SU-DHL-6 (cell line): ENCODE data around the gene MORN5.

ENCODE experiments used
- CTCF ChIP-seq: fragments of 200-600 bp; sonication (generic); IDR thresholded peaks from one replicate; pipeline ENCODE4 v1.5.1; 2017; ENCODE audit warnings: antibody characterized with exemption, mild to moderate bottlenecking, low read length, moderate library complexity; ENCODE audit not compliant: insufficient read depth, poor library complexity, severe bottlenecking
- EZH2phosphoT487 ChIP-seq: fragments of 200-600 bp; sonication (generic), shearing (Covaris generic); conservative IDR thresholded peaks from 2 replicates; pipeline ENCODE4 v1.6.1; 2018; ENCODE audit warnings: mild to moderate bottlenecking, antibody characterized with exemption, low read length, moderate library complexity, mixed read lengths

DNA sequence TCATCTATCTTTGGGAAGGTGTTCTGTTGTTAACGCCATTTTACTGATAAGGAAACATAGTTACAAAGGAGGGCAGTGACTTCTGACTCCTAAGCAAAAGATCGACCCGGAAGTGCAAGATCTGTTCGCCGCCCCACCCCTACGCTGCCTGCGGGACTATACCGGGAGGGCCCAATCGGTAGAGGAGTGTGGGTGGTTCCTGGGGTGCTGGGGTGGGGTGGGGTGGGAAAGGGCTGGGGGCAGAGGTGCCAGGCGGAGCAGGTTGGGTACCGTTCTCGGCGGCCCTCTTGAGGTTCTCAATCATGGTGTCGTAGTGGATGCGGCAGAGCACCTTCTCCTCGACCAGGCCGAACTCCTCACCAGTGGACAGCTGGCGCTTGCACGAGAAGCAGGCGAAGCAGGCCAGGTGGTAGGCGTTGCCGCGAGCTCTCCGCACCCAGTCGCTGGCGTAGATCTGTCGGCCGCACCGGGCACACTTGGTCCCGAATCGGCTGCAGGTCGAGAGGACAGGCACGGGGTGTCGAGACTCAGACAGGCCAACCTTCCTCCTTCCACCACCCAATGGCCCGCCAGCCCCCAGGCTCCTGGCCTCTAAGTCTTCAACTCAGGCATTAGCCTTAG, 57.2 kb downstream of the MORN5 start:
- TF ChIP-seq CTCF, result no peak
- no peak for TF ChIP-seq EZH2phosphoT487
